Caco-2 (cell line): ENCODE data around the gene SLMAP. TPM values are rescaled to one million over a fixed set of nuclear protein-coding genes. Genes with fewer than 3 reads are reported as not detected.

Source experiments
- BruUV-seq: library from RNA; stranded (reverse); fragments of 400-500 nt; replicated peaks from 2 replicates; lab custom pipeline; 2021; lab: Mats Ljungman, UMichigan
- CTCF ChIA-PET: fragments of 300-600 bp; sonication (Branson Sonifier 250); formaldehyde crosslinking; loops from one replicate; lab custom pipeline; 2022; ENCODE audit warnings: antibody characterized with exemption; lab: Charles Lee
- POLR2A ChIA-PET: fragments of 300-600 bp; sonication (Branson Sonifier 250); formaldehyde crosslinking; loops from one replicate; lab custom pipeline; 2022; ENCODE audit warnings: antibody characterized with exemption; lab: Charles Lee
- DNase-seq, 2 experiments: peaks; one replicate each; pipeline versions ENCODE4 v3.0.0 to v3.0.0-alpha.2; 2020 to 2022
- H3K27me3 ChIP-seq: replicated peaks from 2 replicates; pipeline ENCODE4 v1.6.0; 2011; ENCODE audit warnings: low read length; ENCODE audit not compliant: control insufficient read depth, insufficient read depth
- H3K36me3 ChIP-seq: 2 replicates; pipeline ENCODE4 v1.5.1; 2011; ENCODE audit warnings: low read length; ENCODE audit not compliant: control insufficient read depth, insufficient read depth
- H3K4me1 ChIP-seq: fragments of 250-450 bp; sonication (Bioruptor Pico); 2 replicates; pipeline ENCODE4 v1.5.1; 2020; ENCODE audit warnings: mild to moderate bottlenecking
- H3K4me3 ChIP-seq: 2 replicates; pipeline ENCODE4 v1.5.1; 2011; ENCODE audit warnings: low read depth, mild to moderate bottlenecking, control low read depth, low read length
- H3K9me3 ChIP-seq: fragments of 250-450 bp; sonication (Bioruptor Pico); 2 replicates; pipeline ENCODE4 v1.5.1; 2020; ENCODE audit warnings: mild to moderate bottlenecking, moderate library complexity
- H3K27ac Mint-ChIP-seq: one replicate; pipeline ENCODE4 v1.8.0; 2022; ENCODE audit warnings: mixed read lengths; ENCODE audit not compliant: unreplicated experiment
- H3K27me3 Mint-ChIP-seq: one replicate; pipeline ENCODE4 v1.8.0; 2022; ENCODE audit warnings: mixed read lengths; ENCODE audit not compliant: insufficient read depth, unreplicated experiment
- H3K36me3 Mint-ChIP-seq: one replicate; pipeline ENCODE4 v1.8.0; 2022; ENCODE audit warnings: mild to moderate bottlenecking, mixed read lengths; ENCODE audit not compliant: insufficient read depth, unreplicated experiment
- H3K4me1 Mint-ChIP-seq: one replicate; pipeline ENCODE4 v1.8.0; 2022; ENCODE audit warnings: low read depth, mixed read lengths; ENCODE audit not compliant: unreplicated experiment
- H3K4me3 Mint-ChIP-seq: one replicate; pipeline ENCODE4 v1.8.0; 2022; ENCODE audit warnings: mild to moderate bottlenecking, moderate library complexity, mixed read lengths; ENCODE audit not compliant: unreplicated experiment
- H3K9me3 Mint-ChIP-seq: one replicate; pipeline ENCODE4 v1.8.0; 2022; ENCODE audit warnings: mixed read lengths; ENCODE audit not compliant: unreplicated experiment
- CTCF ChIP-seq, 2 experiments: fragments of 200-600 bp in 1 of 2; IDR thresholded peaks; 1 replicate in 1 of 2; 2 replicates in 1 of 2; pipeline versions ENCODE4 v1.5.1 to v1.8.0; 2011 to 2022; ENCODE audit warnings: antibody characterized with exemption in 1 of 2, control low read depth in 1 of 2, inconsistent platforms in 1 of 2, low read depth in 1 of 2, low read length in 1 of 2, mild to moderate bottlenecking in 1 of 2, moderate library complexity in 1 of 2; ENCODE audit not compliant: insufficient read depth in 1 of 2, severe bottlenecking in 1 of 2, unreplicated experiment in 1 of 2
- intact Hi-C: fragments of 100-400 bp; cut with micrococcal nuclease; formaldehyde crosslinking; loops from one replicate; pipeline ENCODE4 v1.10.0; 2022; ENCODE audit not compliant: unreplicated experiment
- total RNA-seq: library from RNA; stranded (reverse); gene quantifications from 2 replicates; pipeline ENCODE4 v1.2.3, GENCODE V29; 2022

SLMAP gene
- total RNA-seq, 1 experiment from 2014 or later, result 136 TPM

- no peaks in the 10 kb centered on the region for H3K9me3 Mint-ChIP-seq
- BruUV-seq, result no TSS peak
These were observed 23.6 kb downstream of the SLMAP start for GRCh38 chr3:57779666-57780065.

GRCh38 chr3:57783186-57784088 lies 27.3 kb downstream of the SLMAP start:
- Histone ChIP-seq H3K9me3 (no peaks in the 10 kb centered on the region), H3K4me1 (peaks cover 17% of the 10 kb centered on the region), H3K36me3 (no peaks in the 10 kb centered on the region), H3K4me3 (no peak overlapping the region), H3K27me3 (no peaks in the 10 kb centered on the region)
- no peak overlapping the region for H3K27ac Mint-ChIP-seq
- TF ChIP-seq CTCF (IDR thresholded peaks at IDR 0.05; ENCODE audit: insufficient read depth in 1 of 2, low read depth in 1 of 2, low read length in 1 of 2, severe bottlenecking in 1 of 2, unreplicated experiment in 1 of 2), result no peak
- no peak for DNase-seq
- no TSS peak for BruUV-seq
- POLR2A ChIA-PET, result no interaction called here
- H3K4me1 Mint-ChIP-seq, result peaks cover 20% of the 10 kb centered on the region
- no peak overlapping the region for H3K4me3 Mint-ChIP-seq
- CTCF ChIA-PET, result no interaction called here
- no peaks in the 10 kb centered on the region for H3K27me3 Mint-ChIP-seq
- H3K36me3 Mint-ChIP-seq, result peaks cover 11% of the 10 kb centered on the region
- no peaks in the 10 kb centered on the region for H3K9me3 Mint-ChIP-seq
- intact Hi-C loops, result no loop called here

More at GRCh38 chr3:57779666-57780065, 23.6 kb downstream of the SLMAP start:
- H3K27me3 Mint-ChIP-seq, result no peaks in the 10 kb centered on the region
- no peak overlapping the region for H3K4me3 ChIP-seq
- no peaks in the 10 kb centered on the region for H3K27me3 ChIP-seq
- TF ChIP-seq CTCF (IDR thresholded peaks at IDR 0.05; ENCODE audit: insufficient read depth in 1 of 2, low read depth in 1 of 2, low read length in 1 of 2, severe bottlenecking in 1 of 2, unreplicated experiment in 1 of 2), result no peak
- H3K4me3 Mint-ChIP-seq, result no peak overlapping the region
- peaks cover 11% of the 10 kb centered on the region for H3K36me3 Mint-ChIP-seq
- intact Hi-C loops, result no loop called here
- no peak overlapping the region for H3K27ac Mint-ChIP-seq
- POLR2A ChIA-PET, result interaction anchor here (0.7 kb wide), 1 partner anchor 135 kb away, joined by 4 read pairs; no protein-coding TSS in a partner anchor
- no peaks in the 10 kb centered on the region for H3K36me3 ChIP-seq
- H3K9me3 ChIP-seq, result no peaks in the 10 kb centered on the region
- CTCF ChIA-PET, result no interaction called here
- no peak for DNase-seq
- H3K4me1 ChIP-seq, result peaks cover 17% of the 10 kb centered on the region
- H3K4me1 Mint-ChIP-seq, result peaks cover 28% of the 10 kb centered on the region

DNA sequence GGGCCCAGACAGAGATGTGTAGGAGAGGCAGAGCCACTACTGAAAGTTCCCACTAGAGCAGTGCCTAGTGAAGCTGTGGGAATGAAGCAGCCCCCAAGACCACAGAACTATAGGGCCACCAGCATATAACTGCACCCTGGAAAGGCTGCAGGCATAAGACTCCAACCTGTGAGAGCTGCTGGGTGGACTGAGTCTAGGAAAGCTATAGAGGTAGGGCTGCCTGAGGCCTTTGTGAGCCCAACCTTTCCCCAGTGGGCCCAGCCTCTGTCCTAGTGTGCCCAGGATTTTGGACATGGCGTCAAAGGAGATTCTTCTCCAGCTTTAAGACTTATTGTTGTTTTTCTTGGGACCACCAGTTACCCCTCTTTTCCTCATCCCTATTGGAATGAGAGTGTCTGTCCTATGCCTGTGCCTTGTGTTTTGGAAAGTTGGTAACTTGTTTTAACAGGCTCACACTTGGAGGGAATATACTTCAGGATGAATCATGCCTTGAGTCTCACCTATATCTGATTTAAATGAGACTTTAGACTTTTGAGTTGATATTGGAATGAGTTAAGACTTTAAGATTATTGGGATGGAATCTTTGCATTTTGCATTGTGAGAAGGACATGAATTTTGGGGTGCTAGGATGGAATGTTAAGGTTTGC lies 28.1 kb downstream of the SLMAP start:
- intact Hi-C loops, result no loop called here
- TF ChIP-seq CTCF (IDR thresholded peaks at IDR 0.05; ENCODE audit: insufficient read depth in 1 of 2, low read depth in 1 of 2, low read length in 1 of 2, severe bottlenecking in 1 of 2, unreplicated experiment in 1 of 2), result no peak
- peaks cover 17% of the 10 kb centered on the region for H3K4me1 ChIP-seq
- Mint-ChIP-seq H3K27me3 (no peaks in the 10 kb centered on the region), H3K9me3 (no peaks in the 10 kb centered on the region), H3K4me1 (peaks cover 16% of the 10 kb centered on the region), H3K36me3 (peaks cover 4% of the 10 kb centered on the region), H3K4me3 (no peak overlapping the region), H3K27ac (no peak overlapping the region)
- H3K27me3 ChIP-seq, result no peaks in the 10 kb centered on the region
- H3K36me3 ChIP-seq, result no peaks in the 10 kb centered on the region
- CTCF ChIA-PET, result no interaction called here
- H3K4me3 ChIP-seq, result no peak overlapping the region
- no peaks in the 10 kb centered on the region for H3K9me3 ChIP-seq
- POLR2A ChIA-PET, result no interaction called here
- no TSS peak for BruUV-seq
- no peak for DNase-seq
